HG03521 (cell line): ENCODE results near the gene CHAF1A.

ENCODE experiments used
- ATAC-seq: cut with Tn5 transposase; IDR thresholded peaks from one replicate; pipeline ENCODE4 v1.9.1; 2021; ENCODE audit warnings: mild to moderate bottlenecking, moderate library complexity; ENCODE audit not compliant: unreplicated experiment

CHAF1A gene

GRCh38 chr19:4436231-4436630 is 33.8 kb downstream of the CHAF1A start:
- ATAC-seq, result no peak

DNA sequence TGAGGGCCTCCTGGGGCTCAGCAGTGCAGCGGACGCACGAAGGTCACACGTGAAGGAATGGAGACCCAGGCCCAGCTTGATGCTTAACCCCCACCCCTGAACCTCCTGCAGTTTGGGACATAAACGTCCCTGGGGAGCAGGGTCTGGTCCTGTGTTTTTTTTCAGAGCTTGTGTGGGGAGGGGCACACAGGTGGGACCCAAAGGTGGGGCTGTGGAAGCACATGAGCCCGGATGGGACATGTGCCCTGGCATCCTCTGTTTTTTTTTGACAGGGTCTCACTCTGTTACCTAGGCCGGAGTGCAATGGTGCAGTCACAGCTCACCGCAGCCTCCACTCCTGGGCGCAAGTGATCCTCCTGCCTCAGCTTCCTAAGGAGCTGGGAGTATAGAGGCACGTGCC is 34.7 kb downstream of the CHAF1A start:
- no peak for ATAC-seq

- ATAC-seq, result no peak
Observed at GRCh38 chr19:4439243-4439642, 36.8 kb downstream of the CHAF1A start.

DNA sequence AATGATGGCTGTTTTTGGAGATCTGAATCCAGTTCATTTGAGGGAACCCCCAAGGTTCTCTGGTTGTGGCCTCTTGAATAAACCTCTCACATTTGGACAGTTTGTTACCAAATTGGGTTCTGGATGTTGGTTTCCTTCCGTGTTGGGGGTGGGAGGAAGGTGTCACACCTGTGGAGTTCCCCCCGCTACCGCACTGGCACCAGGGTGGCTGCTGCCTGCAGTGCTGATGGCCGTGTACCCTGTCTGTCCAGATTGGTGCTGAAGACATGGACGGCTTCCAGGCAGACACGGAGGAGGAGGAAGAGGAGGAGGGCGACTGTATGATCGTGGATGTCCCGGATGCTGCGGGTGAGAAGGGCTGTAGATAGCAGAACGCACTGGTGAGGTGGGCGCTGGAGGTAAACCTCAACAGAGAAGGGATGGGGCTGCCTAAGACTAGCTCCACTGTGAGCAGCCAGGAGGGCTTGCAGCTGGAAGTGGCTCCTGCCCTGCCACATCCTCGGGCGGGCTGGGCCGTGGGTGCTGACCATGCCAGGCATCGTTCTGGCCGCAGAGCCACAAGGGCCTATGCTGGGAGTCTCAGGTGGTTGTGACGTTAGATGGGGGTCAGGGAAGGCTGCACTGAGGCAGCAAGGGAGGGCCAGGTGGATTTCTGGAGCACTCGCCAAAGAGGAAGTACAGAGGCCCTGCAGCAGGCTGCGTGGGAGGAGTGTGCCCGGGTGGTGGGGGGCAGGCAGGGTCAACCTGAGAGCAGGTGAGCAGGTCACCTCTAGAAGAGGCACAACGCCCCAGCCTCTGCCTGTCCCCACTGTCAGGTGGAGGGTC is 39.8 kb downstream of the CHAF1A start:
- ATAC-seq, result no peak

- ATAC-seq, result no peak
Observed at GRCh38 chr19:4442819-4443146, 40.3 kb downstream of the CHAF1A start.

DNA sequence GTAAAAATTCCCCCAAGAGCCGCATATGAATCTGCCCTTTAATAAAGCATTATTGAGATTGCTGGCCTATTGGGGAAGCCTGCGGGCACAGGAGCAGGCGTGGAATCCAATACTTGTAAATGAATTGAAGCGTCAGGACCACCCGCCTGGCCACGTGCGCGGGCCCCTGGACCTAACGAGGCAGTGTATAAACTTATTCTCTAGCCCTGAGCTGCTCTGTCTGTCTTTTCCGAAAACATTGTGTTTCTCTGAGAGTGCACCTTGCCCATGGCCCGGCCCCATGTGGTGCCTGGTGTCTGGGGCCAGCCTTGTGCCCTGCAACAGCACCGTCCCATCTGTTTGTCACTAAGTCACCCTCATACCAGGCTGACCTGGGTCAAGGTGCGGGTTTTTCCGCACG is 40.7 kb downstream of the CHAF1A start:
- ATAC-seq, result no peak

- ATAC-seq, result no peak
Observed at GRCh38 chr19:4443966-4444764, 41.7 kb downstream of the CHAF1A start.

DNA sequence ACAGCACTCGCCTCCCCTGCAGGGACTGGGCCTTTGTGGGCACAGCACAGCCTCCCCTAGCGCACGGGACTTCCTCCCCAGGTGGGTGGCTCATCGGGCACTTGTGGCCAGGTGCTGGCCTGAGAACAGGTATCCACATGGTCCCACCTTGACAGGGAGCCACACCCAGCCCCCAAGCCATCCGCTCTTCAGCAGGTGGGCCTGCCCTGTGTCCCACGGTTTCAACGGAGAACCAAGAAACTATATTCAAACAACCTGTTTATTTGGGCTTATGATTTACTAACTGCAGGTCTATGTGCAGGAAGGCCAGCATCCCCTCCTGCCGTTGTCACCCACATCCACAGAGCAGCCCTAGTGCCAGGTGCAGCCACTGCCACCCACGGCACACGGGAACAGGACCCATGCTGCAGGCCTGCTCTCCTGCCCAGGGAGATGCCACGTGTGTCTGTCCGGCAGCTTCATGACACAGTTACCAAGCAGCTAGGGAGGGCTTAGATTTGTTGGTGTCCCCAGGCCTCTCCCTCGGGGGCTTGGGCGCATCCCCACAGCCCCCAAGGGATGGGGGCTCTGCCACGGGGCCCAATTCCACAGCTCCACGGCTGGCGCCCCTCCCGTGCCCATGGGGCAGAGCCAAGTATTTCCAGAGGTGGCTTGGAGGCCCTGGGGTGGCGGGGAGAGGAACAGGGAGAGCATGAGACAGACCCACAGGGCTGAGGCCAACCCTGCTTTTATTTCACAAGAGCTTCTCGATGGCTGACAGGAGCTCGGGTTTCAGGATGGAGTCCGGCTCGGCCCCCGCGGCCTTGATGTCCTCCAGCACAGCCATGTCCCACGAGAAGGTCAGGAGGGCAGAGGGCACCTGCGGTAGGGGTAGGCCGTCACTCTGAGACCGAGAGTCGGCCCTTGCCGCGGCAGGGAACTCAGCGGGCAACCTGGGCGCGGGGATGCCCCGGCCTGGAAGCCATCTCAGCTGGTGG is 42.6 kb downstream of the CHAF1A start:
- ATAC-seq, result no peak

GRCh38 chr19:4445963-4446703 is 43.7 kb downstream of the CHAF1A start:
- no peak for ATAC-seq

GRCh38 chr19:4446704-4447200 is 44.3 kb downstream of the CHAF1A start:
- ATAC-seq, result no peak

DNA sequence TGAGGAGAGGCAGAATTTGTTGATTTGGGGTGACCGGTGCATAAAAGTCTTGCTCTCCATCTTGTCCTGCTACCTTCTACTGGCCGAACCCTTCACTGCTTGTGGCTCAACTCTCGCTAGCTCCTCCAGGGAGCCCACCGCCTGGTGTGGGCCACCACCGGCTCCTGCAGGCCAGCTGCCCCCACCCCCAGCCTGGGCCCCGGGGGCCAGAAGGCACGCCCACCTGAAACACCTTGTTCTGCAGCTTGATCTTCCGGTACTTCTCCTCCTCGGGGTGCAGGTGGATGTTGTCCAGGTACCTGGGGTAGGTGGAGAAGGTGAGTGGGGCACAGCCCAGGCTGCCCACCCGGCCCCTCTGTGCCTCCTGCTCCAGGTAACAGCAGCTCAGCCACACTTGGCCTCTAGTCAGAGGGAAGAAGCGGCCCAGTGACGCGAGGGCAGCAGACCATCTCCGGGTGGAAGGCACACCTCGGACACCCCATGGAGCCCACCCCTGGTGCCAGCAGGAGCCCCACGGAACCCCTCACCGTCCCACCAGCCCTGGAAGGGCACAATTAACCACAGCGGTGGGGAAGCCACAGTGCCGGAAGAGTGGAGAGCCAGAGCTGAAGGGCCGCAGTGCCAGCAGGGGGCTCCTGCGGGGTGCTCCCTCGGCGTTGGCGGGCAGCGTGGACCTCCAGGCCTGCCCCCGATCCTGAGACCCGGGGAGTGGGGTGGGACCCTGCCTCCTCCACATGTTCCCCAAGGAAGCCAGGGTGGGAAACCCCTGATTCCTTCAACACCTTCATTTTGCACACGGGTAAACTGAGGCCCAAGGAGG is 45.1 kb downstream of the CHAF1A start:
- no peak for ATAC-seq

DNA sequence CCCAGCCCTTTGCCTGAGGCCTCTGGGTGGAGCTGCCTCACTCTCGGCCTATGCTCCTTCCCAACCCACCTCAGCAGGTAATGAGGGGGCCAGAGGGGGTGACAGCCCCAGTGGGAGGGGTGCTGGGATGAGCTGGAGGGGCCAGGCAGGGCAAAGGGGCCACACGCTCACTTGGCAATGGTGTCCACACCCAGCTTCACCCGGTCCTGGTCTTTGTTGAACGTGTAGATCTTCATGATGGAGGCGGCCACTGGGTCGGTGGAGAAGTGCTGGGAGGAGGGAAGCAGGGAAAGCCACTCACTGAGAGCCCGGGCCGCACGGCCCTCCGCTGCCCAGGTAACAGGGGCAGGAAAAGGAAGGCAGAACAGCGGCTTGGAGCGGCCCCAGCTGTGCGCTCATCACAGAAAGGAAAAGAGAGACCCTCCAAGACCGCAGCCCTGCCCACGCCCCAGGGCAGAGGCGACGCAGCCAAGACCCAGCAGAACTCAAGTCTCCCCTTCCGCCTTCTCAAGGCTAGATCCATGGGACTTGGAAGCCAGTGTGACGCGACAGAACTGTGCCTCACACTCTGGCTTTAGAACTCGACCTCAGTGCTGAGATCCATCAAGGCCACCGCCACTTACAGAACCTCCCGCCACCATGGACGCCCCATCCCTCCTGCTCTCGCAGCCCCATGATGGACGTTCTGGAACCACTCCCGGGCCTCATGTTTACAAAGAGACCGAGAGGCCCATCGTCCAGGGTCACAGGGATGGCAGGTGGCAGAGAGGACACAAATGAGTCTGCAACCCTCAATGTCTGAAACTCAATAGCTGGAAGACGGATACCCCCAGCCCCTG is 45.9 kb downstream of the CHAF1A start:
- no peak for ATAC-seq

- no peak for ATAC-seq
Observed at GRCh38 chr19:4449022-4449638, 46.7 kb downstream of the CHAF1A start.

DNA sequence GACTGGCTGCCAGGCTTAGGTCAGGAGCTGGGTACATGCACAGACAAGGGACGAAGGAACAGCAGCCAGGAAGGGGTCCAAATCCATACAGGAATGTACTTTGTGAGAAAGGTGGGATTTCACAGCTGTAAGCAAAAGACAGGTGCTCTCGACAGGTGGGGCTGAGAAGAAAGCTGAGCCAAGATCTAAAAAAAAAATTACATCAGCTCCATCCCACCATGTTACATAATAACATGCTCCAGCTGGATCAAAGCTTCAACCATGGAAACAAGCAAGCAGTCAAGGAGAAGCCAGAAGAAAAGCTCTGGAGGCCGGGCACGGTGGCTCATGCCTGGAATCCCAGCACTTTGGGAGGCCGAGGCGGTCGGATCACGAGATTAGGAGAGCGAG is 47.2 kb downstream of the CHAF1A start:
- no peak for ATAC-seq

DNA sequence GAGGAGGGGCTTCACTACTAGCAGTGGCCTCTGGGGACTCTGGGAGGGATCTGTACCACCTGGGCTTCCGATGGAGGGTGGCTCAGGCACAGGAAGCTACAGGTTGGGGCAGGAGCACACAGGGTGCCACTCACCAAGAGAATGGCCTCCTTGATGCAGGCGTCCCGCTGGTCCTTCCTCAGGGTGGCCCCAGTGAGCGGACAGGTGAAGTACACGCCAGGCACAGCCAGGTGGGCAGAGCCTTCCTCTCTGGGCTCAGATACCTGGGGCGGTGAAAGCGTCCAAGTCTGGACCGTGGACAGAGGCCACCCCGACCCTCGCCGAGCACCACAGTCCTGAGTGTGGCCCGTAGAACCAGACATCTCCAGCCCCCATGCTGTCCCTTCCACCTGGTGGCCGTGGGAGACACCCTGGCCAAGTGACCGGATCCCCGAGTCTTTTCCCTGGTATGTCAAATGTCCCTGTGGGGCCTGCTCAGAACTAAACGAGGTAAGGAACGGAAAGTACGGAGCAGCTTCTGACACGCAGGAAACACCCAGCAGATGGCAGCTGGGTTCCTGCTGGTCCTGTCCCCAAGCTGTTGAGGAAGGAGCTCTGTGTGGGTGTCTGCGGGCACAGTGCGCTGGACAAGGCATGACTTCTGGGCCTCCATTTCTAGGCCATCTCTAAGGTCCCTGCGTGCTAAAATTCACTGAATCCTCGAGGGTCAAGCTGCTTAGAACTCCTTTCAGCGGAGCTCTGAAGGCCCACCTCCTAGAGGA is 50.0 kb downstream of the CHAF1A start:
- no peak for ATAC-seq

GRCh38 chr19:4453232-4454179 is 51.1 kb downstream of the CHAF1A start:
- no peak for ATAC-seq
